Pulmonary artery endothelial cell (primary cell): ENCODE results near the gene DISC1. TPM values are rescaled to one million over a fixed set of nuclear protein-coding genes. Genes with fewer than 3 reads are reported as not detected.

Source experiments
- DNase-seq: peaks from one replicate; pipeline ENCODE4 v3.0.0-alpha.2; 2011; ENCODE audit warnings: low read depth, low spot score
- total RNA-seq: library from RNA; depleted of rRNA; stranded (reverse); fragments of >200 nt; gene quantifications from 2 replicates; pipeline ENCODE4 v1.2.3, GENCODE V29; 2014

DISC1 gene
- total RNA-seq, 1 donor from 2014 or later = 10.9 TPM

DNA sequence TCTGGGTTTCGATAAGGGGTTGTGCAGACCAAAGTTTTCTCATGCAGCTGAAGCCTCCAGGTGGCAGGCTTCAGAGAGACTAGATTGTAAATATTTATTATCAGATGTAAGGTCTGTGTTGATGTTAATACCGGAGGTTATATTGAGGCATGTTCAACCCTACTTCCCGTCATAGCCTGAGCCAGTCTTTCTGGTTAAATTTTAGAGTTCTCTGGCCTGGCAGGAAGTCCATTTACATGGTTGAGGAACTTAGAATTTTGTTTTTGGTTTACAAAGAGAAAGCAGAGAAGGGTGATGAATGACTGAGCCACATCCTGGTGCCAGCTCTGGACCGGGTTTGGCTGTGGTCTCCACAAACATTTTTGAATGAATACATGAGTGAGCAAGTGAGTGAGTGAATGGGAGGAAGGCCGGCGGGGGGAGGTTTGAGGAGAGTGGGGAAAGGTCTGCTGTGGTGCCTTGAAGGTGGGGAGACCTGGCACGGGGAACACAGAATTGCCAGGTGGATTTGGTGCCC, 218.5 kb downstream of the DISC1 start:
- DNase-seq = no peak

DNA sequence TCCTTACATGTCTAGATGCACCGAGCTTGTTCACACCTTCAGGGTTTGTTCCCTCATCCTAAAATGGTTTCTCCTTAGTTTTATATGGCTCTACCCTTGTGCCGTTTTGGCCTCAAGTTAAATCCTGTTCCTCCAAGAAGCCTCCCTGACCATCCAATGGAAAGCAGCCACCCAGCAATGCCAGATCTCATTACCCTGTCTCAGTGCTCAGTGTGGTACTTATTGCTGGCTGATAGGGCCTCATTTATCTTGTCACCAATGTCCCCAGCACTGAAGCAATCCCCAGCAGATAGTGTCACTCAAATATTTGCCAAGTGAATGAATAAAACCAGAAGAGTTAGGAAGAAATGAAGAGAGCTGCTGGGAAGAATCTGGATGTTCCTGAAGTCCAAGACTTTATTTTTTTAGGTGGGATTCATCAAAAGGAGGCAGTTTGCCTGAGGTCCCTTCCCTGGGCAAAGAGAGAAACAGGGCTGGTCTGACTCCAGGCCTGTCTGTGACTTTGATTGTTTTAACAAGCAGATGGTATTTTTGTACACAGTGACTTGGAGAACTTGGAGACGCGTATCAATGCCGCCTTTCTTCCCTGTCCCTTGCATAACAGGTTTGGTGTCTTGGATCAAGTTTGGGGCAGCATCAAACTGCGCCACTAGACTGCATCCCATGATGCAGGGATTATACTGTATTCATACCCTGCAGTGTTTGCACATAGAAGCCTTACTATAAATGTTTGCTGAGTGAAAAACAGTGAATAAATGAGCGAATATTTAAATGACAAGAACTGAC, 221.2 kb downstream of the DISC1 start:
- DNase-seq = no peak

DNA sequence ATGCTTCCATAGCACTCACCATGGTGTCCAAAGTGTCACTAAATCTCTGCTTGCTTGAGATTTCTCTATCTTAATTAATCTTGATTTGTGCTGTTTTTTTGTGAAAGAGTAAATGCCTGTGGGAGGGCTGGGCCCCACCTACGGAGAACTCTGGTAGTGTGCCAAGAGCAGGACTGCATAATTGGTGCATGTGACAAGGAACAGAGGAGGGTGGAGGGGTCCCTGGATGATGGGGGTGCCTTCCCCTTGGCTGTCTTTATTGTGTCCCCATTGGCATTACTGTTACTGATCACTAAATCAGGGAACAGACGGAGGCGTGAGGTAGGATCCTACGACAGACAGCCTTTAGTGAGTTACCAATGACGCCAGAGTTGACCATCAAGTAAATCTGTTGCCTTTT, 223.4 kb downstream of the DISC1 start:
- DNase-seq = no peak

DNA sequence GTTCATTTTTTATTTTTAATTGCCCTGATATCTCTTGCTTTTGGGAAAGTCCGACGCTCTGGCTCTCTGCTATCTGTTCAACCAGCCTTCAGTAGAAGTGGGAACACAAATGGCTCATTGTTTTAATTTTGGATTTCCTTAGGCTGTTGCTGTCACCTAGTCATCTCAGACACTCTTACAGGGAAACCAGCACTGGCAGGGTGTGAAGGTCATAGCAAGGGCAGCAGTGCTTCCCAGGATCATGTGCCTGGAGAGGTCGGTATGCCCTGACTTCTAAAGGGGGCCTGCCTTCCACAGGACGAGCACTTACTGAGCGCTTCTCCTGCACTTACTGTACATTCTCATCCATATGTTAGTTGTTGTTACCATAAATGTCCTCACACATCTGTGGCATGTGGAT, 224.2 kb downstream of the DISC1 start:
- no peak for DNase-seq

DNA sequence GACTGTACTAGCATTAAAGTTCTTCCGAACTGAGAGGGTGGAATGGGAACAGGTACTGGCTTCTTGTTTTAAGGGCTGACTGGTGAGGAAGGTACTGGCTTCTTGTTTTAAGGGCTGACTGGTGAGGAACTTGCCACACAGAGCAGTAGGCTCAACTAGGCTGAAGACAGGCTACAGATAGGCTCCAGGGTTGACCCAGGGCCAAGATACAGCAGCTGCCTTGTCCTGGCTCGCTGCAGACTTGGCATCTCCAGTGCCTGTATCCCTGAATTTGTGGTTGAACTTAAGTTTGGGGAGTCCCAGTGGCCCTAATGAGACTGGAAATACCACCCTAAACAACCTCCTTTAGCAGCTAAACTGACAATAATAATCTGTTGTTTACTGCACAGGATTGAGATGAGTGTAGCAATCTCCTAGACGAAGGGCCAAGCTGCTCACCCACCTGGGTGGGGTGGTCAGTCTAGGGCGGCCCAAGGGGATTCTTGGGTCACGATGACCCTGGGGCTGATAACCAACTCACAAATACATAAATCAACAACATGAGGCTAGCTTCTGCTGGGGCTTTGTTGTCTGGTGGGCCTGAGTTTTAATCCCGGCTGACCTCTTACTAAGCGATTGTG, 227.1 kb downstream of the DISC1 start:
- no peak for DNase-seq

DNA sequence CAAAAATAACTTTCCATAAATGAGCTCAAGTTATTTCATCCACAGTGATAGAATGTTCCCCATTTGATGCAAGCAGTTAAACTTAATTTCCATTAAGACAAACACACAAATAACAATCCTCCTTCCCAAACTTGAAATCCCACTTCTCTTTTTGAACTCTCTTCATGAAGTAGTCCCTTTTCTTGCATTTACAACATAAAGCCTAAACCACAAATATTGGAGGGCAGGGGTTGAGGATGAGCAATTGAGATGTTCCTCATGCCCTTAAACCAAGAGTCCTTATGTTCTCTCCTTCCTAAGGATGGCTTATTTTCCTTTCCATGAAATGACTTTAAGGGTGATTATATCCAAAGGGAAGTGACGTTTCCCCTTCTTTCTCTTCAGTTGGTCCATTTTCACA, 228.8 kb downstream of the DISC1 start:
- DNase-seq = no peak

DNA sequence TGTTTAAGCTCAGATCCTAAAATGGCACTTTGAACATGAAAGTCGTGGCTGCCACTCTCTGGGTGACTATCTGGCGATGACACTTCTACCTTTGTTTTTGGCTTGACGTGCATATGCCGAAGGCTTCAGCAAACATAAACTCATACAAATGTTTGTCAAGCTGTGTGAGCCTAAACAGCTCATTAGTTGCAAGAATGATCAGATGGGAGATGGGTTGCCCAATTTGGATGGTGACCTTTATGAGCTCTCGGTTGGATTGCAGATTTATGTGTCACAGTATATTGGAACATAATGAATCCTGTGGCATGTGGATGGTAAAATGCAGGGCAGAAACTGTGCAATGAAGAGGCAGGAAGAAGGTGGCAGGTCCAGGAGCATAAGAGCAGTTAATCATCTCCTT, 229.3 kb downstream of the DISC1 start:
- DNase-seq = no peak

DNA sequence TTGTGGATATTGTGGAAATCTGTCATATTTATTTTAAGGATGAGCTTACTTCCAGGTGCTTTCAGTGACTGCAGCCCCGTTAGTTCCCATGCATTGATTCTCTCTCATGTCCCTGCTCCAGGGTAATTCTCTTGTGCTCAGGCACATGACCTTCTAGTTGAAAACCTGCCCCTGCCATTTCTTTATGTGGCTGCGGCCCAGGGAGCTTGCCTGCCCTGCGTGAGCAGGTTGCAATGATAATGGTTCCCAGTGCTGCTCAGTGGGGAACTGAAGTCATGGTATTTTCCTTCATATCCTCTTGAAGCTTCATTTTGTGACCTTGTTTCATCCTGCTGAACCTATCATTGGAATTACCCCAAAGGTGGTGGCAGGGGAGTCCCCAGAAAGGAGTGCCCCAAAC, 229.8 kb downstream of the DISC1 start:
- DNase-seq = no peak

DNA sequence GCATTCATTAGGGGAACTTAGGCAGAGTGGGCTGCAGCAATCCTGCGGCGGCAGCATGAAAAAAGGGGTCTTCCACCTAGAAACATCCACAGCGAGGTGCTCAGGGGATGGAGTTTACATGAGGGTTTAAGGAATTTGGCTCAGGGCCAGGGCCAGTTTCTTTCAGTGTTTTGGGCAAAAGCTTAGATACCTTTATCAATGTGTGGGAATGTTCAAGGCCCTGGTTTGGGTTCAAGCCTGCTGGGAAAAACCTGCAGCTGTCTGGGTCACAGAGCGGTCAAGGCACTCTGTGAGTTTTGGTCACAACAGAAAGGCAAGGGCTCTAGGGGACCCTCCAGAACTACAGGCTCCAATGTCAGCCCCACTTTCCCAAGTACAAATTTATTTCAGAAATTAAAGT, 230.3 kb downstream of the DISC1 start:
- DNase-seq = no peak

DNA sequence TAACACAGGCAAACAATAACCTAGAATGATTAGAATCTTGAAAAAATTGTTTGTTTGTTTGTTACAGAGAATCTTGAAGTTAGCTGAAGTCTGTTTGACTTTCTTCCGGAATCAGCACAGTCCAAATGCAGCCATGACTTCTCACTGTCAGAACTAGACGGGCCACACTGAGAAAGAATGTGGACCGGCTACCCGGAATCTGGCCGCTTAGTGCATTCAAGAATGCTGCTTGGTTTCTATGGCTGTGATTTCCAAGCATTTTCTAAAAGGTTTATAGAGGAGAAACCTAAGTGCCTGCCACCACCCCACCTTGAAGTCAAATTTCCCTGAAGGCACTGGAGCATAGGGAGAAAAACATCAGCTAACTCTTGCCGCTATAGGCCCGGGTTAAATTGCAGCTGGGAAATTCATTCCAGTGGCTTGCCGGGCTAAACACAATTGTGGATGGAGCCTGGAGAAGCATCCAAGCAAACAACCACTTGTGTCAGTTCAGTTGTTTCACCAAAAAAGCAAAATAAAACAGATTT, 231.1 kb downstream of the DISC1 start:
- no peak for DNase-seq

DNA sequence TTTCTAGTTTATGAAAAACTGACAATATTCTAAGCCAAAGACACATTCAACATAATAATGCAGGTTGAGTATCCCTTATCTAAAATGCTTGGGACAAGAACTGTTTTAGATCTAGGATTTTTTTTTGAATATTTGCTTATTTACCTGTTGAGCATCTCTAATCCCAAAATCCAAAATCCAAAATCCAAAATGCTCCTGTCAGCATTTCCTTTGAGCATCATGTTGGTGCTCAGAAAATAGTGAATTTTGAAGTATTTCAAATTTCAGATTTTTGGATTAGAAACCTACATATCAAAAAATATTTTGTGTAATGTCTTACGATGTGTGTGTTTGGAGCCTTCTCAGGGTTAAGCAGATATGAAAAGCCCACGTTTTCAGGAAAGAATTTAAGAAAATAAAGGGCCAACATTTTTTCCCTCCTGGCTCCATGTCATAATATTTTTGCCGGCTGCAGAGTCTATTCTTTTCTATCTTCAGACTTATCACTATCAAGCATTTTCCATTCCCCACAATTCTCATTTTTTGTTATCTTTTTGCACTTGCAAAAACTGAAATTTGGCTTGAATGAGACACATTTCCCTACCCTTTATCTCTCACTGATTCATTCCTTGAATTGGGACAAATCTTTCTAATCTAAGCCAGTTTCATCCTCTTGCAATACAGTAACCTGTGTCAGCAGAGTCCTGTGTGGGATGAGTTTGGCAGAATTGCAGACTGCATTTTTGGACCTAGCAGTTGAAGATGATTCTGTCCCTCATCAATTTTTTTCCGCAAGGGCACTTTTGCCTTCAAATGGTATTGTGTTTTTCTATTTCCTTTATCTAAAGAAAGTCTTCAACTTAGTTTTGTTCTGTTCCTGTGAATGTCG, 233.9 kb downstream of the DISC1 start:
- DNase-seq = no peak

DNA sequence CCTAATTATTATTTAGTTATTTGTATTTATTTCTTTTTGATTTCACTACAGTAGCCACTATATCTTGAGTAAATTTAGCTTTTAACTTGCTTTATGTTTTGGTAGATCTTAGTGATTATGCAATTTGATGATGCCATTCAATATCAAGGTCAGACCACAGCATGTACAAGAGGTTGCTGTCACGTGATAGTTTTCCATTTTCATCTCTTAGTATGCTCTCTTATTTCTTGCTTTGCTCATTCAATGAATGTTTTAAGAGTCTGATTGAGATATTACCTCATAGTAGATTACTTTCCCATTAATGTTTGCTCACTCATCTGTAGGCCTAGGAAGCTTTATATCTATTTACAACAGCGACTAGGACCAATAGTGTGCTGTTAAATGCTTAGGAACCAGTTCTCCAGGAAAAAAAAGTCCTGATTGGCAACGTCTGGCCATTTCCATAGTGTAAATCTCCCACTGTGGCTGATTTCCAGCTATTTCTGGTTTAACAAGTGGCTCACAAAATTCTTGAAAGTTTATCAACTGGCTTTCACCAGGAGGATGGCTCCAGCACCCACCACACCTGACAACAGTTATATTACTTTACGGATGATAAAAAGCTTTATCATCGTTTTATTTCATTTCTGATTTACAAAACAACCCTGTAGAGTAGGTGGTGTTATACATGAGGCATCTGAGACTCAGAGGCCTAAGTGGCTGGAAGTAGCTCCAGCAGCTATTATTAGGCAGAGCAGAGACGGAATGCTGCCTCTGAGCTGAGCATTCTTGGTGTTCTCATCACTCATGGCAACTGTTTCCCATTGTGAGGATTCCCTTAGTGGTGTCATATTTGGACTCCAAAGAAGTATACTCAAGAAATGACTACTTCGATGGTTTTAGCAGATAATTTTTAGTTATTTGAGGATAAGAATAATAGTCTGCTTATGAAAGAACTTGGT, 235.2 kb downstream of the DISC1 start:
- DNase-seq = no peak

DNA sequence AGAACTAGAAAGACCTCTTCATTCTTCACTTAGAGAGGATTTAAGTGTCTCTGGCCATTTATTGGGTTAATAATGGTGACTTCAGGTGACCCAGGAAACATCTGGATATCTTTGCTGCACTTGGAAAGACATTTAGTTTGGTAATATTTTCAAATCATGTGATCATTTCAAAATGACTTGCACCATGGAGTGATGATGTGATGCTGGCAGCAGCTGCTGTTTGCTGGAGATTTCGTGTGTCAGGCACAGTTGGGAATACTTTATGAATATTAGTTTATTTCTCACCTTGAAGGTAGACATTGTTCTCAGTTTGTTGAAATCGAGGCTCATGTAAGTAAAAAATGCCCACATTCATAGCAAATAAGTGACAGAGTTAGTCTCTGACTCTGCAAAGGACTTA, 236.0 kb downstream of the DISC1 start:
- DNase-seq = no peak

DNA sequence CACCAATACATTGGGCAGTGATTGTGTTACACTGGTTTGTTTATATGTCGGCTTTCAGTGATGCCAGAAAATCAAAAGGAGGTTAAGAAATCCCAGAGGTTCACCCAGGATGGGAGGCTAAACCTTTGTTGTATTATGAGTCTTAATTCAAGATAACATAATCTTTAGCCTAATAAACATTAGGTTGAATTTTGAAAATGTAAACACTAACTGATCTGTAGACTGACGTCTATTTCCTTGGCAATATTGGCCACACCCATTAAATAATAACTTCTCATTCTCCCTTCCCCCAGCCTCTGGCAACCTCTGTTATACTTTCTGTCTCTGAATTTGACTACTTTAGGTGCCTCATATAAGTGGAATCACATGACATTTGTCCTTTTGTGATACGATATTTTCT, 238.7 kb downstream of the DISC1 start:
- DNase-seq = no peak

DNA sequence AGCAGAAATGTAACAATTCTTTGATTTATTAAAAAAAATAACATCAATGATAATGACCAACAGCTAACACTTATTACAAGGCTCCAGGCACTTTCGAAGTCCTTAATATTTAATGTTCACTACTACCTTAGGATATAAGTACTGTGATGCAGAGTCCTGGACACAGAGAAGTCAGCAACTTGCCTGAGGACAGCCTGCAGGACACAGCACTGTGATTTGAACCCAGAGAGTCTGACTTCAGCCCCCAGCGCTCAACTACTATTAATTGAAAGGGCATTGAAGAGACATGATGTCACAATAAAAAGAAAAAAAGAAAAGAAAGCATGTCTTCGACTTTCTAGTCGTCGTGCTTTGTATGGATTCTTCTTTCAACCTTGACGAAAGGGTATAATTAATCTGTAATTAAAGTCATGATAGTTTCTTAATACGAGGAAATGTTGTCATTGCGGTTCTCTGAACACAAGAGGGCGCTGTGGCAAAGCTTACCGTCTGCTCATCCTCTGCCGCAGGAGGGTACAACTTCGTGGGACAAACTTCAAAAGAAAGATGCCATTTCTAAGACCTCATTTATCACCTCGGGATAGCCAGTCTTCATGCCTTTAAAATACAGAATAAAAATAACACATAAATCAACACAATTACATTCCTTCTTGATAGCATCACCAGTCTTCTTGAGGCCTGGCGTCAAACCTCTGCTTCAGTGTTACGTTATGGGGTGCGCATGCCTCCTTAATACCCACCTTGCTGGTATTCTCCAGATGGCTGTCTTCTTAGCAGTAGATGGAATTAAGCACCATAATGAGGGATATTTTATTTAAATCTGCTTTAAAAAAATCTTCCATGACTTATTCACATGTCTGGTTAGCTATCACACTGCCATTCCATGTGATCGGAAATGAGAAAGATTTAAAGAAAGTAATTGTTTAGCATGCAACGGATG, 240.1 kb downstream of the DISC1 start:
- no peak for DNase-seq

DNA sequence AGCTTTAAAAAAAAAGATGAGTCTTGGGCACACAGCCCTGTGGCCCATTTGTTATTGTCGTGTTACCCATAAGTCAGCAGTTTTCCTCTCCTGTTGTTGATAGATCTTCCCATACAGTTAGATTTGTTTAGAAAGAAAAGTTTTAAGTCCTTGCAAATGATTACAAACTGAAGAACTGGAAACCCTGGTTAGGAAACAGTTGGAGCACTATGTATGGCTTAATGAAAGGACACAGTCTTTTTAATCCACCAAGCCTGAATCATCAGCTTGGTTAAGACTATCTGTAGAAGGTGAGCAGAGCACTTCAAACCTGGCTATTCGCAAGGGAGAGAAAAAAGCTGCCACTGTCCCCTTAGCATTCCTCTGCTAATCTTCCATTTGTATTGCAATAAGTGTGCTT, 241.0 kb downstream of the DISC1 start:
- DNase-seq = no peak

DNA sequence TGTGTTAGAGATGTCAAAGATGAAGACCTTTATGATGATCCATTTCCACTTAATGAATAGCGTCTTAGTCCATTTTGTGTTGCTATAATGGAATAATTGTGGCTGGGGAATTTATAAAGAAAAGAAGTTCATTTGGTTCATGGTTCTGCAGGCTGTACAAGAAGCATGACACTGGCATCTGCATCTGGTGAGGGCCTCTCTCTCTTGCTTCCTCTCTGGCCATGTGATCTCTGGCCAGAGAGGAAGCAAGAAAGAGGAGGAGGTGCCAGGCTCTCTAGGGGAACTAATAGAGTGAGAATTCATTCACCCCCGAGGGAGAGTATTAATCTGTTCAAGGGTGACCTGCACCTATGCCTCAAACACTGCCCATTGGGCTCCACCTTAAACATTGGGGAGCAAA, 242.8 kb downstream of the DISC1 start:
- DNase-seq = no peak

DNA sequence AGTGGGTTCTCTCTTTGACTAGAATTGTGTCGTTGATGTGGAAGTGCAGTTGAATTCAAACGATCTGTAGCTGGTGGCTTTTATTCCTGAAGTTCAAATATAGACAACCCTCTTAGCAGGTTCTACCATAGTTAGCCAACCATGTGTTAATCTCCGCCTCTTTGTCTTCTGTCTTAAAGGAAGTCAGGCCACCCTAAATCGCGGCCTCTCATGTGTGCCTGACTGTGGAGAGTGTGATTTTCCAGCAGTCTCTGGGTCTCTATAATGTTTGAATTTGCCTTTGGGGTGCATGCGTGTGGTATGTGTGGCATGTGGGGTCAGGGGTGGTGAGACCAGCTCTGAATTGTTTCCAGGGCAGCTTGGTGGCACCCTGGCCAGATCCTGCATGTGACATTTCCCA, 244.9 kb downstream of the DISC1 start:
- no peak for DNase-seq

DNA sequence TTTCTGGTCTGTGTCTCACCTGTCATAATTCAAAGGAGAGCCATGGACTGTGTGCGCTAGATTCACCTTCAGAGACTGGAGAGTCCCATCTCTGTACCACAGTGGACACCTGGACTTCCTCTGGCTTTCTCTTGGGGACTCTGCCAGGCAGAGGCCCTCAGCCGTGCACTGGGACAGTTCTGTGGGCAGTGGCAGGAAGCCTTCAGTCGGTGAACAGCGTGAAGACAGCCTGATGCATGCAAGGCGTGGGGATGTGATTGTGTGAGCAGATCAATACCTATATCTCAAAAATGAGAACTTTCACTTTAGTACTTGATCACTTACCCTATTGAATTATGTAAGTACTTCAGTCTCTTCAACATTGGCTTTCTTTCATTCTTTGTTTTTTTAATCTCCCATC, 245.3 kb downstream of the DISC1 start:
- DNase-seq = no peak

DNA sequence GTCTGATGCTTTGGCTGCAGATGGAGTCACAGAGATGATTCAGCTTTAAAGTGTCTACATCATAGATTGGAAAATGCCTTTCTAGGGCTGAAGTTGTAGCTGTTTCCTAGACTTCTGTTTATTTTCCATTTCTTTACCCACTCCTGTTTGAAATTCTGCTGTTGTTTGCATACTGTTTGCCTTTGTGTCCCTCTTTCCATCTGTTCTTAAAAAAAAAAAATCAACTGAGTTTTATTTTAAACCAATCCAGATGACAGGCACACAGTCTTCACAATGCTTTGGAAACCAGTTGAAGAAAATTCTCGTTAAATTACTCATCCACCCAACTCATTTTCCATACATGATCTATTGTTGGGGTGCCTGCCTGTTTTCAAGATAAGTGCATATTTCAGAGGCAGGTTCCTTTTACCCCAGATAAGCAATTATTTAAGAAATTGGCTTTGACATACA, 245.9 kb downstream of the DISC1 start:
- DNase-seq = no peak
